IMR-90 (cell line): Measurements from ENCODE around the gene TENM4. TPM values are rescaled to one million over a fixed set of nuclear protein-coding genes. Genes with fewer than 3 reads are reported as not detected.
A peak's percentile ranks its signal among the peaks of the same experiment; 100 is the strongest.

Experiments
- ATAC-seq: fragments of 200-7000 bp; cut with Tn5 transposase; 2 replicates; pipeline ENCODE4 v1.9.1; 2020; ENCODE audit warnings: low read depth, mild to moderate bottlenecking, moderate library complexity
- BruUV-seq: library from RNA; stranded (reverse); fragments of 400-500 nt; replicated peaks from 2 replicates; lab custom pipeline; 2021; lab: Mats Ljungman, UMichigan
- CTCF ChIA-PET: fragments of 300-600 bp; formaldehyde crosslinking; extraction: SDS; loops from one replicate; lab custom pipeline; 2021; ENCODE audit warnings: antibody characterized with exemption; lab: Yijun Ruan, JAX
- POLR2A ChIA-PET: fragments of 300-600 bp; sonication (Branson Sonifier 250); formaldehyde crosslinking; loops from one replicate; lab custom pipeline; 2022; ENCODE audit warnings: antibody characterized with exemption; ENCODE audit not compliant: unreplicated experiment; lab: Charles Lee
- DNase-seq: peaks from one replicate; pipeline ENCODE4 v3.0.0; 2013
- H2AFZ ChIP-seq: replicated peaks from 2 replicates; pipeline ENCODE3; 2013; ENCODE audit warnings: low read length, mild to moderate bottlenecking; ENCODE audit not compliant: poor library complexity
- H2AK5ac ChIP-seq: 2 replicates; pipeline ENCODE4 v1.6.1; 2013; ENCODE audit warnings: low read depth, low read length, inconsistent platforms
- H2AK9ac ChIP-seq: replicated peaks from 2 replicates; pipeline ENCODE3; 2013; ENCODE audit warnings: mild to moderate bottlenecking, low read depth, low read length, moderate library complexity; ENCODE audit not compliant: poor library complexity
- H2BK120ac ChIP-seq: 2 replicates; pipeline ENCODE4 v1.6.1; 2013; ENCODE audit warnings: low read depth, low read length, inconsistent platforms
- H2BK15ac ChIP-seq: 3 replicates; pipeline ENCODE4 v1.6.1; 2013; ENCODE audit warnings: low read depth, low read length, inconsistent platforms
- H2BK20ac ChIP-seq: 2 replicates; pipeline ENCODE4 v1.6.1; 2013; ENCODE audit warnings: low read depth, mild to moderate bottlenecking, inconsistent platforms, low read length, moderate library complexity
- H2BK5ac ChIP-seq: 2 replicates; pipeline ENCODE4 v1.6.1; 2013; ENCODE audit warnings: mild to moderate bottlenecking, low read depth, low read length, inconsistent platforms; ENCODE audit not compliant: poor library complexity, severe bottlenecking
- H3K14ac ChIP-seq: replicated peaks from 2 replicates; pipeline ENCODE4 v1.6.1; 2013; ENCODE audit warnings: low read depth, low read length, inconsistent platforms
- H3K18ac ChIP-seq: 2 replicates; pipeline ENCODE4 v1.6.1; 2013; ENCODE audit warnings: low read depth, low read length, control low read depth
- H3K23ac ChIP-seq: 2 replicates; pipeline ENCODE4 v1.6.1; 2013; ENCODE audit warnings: low read depth, low read length, inconsistent platforms
- H3K27ac ChIP-seq: 2 replicates; pipeline ENCODE4 v1.5.1; 2013; ENCODE audit warnings: mild to moderate bottlenecking, control low read depth, low read length; ENCODE audit not compliant: insufficient read depth
- H3K27me3 ChIP-seq: 2 replicates; pipeline ENCODE4 v1.6.1; 2013; ENCODE audit warnings: low read length; ENCODE audit not compliant: control insufficient read depth, insufficient read depth
- H3K36me3 ChIP-seq: 2 replicates; pipeline ENCODE4 v1.6.1; 2013; ENCODE audit warnings: low read length, mixed read lengths; ENCODE audit not compliant: control insufficient read depth, insufficient read depth
- H3K4ac ChIP-seq: 2 replicates; pipeline ENCODE4 v1.6.1; 2013; ENCODE audit warnings: low read depth, low read length, inconsistent platforms
- H3K4me1 ChIP-seq: 2 replicates; pipeline ENCODE4 v1.6.1; 2013; ENCODE audit warnings: low read length, mixed read lengths; ENCODE audit not compliant: control insufficient read depth, insufficient read depth
- H3K4me2 ChIP-seq: 2 replicates; pipeline ENCODE4 v1.6.1; 2013; ENCODE audit warnings: low read depth, mild to moderate bottlenecking, control low read depth, low read length, moderate library complexity
- H3K4me3 ChIP-seq: 2 replicates; pipeline ENCODE4 v1.5.1; 2013; ENCODE audit warnings: low read depth, mild to moderate bottlenecking, control low read depth, low read length, moderate library complexity; ENCODE audit not compliant: insufficient read depth
- H3K56ac ChIP-seq: 2 replicates; pipeline ENCODE4 v1.6.1; 2013; ENCODE audit warnings: low read length, inconsistent platforms; ENCODE audit not compliant: insufficient read depth; ENCODE audit errors: extremely low read depth
- H3K79me1 ChIP-seq, 2 experiments: 2 replicates each; pipeline ENCODE4 v1.6.1; 2013; ENCODE audit warnings: low read length in 2 of 2, inconsistent platforms in 1 of 2, low read depth in 1 of 2
- H3K9ac ChIP-seq: 2 replicates; pipeline ENCODE4 v1.6.1; 2013; ENCODE audit warnings: low read depth, low read length, control low read depth
- H3K9me1 ChIP-seq: 2 replicates; pipeline ENCODE4 v1.6.1; 2013; ENCODE audit warnings: low read length, inconsistent platforms; ENCODE audit not compliant: insufficient read depth
- H3K9me3 ChIP-seq: 2 replicates; pipeline ENCODE4 v1.6.1; 2013; ENCODE audit warnings: low read length; ENCODE audit not compliant: control insufficient read depth, insufficient read depth
- H4K20me1 ChIP-seq: 2 replicates; pipeline ENCODE4 v1.6.1; 2013; ENCODE audit warnings: low read length, inconsistent platforms; ENCODE audit not compliant: insufficient read depth
- H4K5ac ChIP-seq: 2 replicates; pipeline ENCODE4 v1.6.1; 2013; ENCODE audit warnings: mild to moderate bottlenecking, low read depth, low read length, control low read depth
- H4K8ac ChIP-seq, 2 experiments: 2 replicates each; pipeline ENCODE4 v1.6.1; 2013; ENCODE audit warnings: low read depth in 2 of 2, low read length in 2 of 2, control low read depth in 1 of 2, inconsistent platforms in 1 of 2
- H4K91ac ChIP-seq: 2 replicates; pipeline ENCODE4 v1.6.1; 2013; ENCODE audit warnings: low read depth, low read length, inconsistent platforms; ENCODE audit not compliant: insufficient read depth
- ELK1 ChIP-seq: fragments of 150-350 bp; IDR thresholded peaks from 2 replicates; pipeline ENCODE4 v1.6.1; 2016; ENCODE audit warnings: low read depth, mild to moderate bottlenecking, low read length, moderate library complexity, borderline replicate concordance
- MAZ ChIP-seq: IDR thresholded peaks from 2 replicates; pipeline ENCODE4 v1.6.1; 2012; ENCODE audit warnings: low read depth, mild to moderate bottlenecking, low read length, improper control_type of control experiment, moderate library complexity, borderline replicate concordance
- RAD21 ChIP-seq: IDR thresholded peaks from 2 replicates; pipeline ENCODE4 v1.6.1; 2012; ENCODE audit warnings: low read length, improper control_type of control experiment
- WGBS, 2 experiments: methylation state at CpG; one replicate each; pipeline versions ENCODE4 v1.1.5 to v1.1.7; 2013; ENCODE audit warnings: missing lambda C conversion rate in 2 of 2; ENCODE audit not compliant: insufficient read length in 1 of 2; ENCODE audit errors: extremely low coverage in 2 of 2; 5-methylcytosine and 5-hydroxymethylcytosine counted together
- dilution Hi-C: fragments of 300-500 bp; cut with HindIII; formaldehyde crosslinking; loops from one replicate; pipeline ENCODE4 v1.14.3; 2018; ENCODE audit warnings: low sequenced_read_pairs; ENCODE audit not compliant: unreplicated experiment
- in situ Hi-C: fragments of 300-500 bp; cut with MboI; formaldehyde crosslinking; loops from 3 replicates; pipeline ENCODE4 v1.14.3; 2019; ENCODE audit warnings: low sequenced_read_pairs, inconsistent platforms, mixed read lengths
- intact Hi-C: fragments of 100-400 bp; cut with micrococcal nuclease; formaldehyde crosslinking; loops from 2 replicates; pipeline ENCODE4 v1.10.0; 2022
- polyA plus RNA-seq, 3 experiments: library from polyadenylated mRNA; depleted of rRNA; stranded (reverse); fragments of >200 nt; gene quantifications; 2 replicates each; pipeline ENCODE4 v1.2.3, GENCODE V29; 2012; ENCODE audit warnings: low replicate concordance in 1 of 3
- total RNA-seq: library from RNA; depleted of rRNA; stranded (reverse); fragments of >200 nt; gene quantifications from 2 replicates; pipeline ENCODE4 v1.2.3, GENCODE V29; 2012

TENM4 gene
- total and polyA plus RNA-seq, 2 of the 4 experiments (the other 2 are of a cell fraction) = 7.4 to 9.0 TPM

- H3K4ac ChIP-seq = no peak overlapping the region
- H4K91ac ChIP-seq = no peak overlapping the region
- 37% methylated on average over 2 of the region's 4 CpGs; no CpG with 5 or more reads in 1 of the 2 experiments for WGBS, 2 experiments
- no peak overlapping the region for H3K4me3 ChIP-seq
- no peak overlapping the region for H3K23ac ChIP-seq
- dilution Hi-C loops = no loop called here
- no peak overlapping the region for H2AFZ ChIP-seq
- no peak overlapping the region for H4K8ac ChIP-seq
- H3K79me1 ChIP-seq = no peaks in the 10 kb centered on the region
- H3K9ac ChIP-seq = no peak overlapping the region
- no peaks in the 10 kb centered on the region for H4K20me1 ChIP-seq
- H3K4me1 ChIP-seq = no peaks in the 10 kb centered on the region
- in situ Hi-C loops = no loop called here
- H2BK15ac ChIP-seq = no peak overlapping the region
- H3K14ac ChIP-seq = no peak overlapping the region
- H3K18ac ChIP-seq = no peak overlapping the region
- TF ChIP-seq RAD21 (peak; percentile 19; the same call in 1 of the 2 replicates), MAZ (no peak), ELK1 (no peak)
- peaks cover 9% of the 10 kb centered on the region for H3K9me3 ChIP-seq
- POLR2A ChIA-PET = no interaction called here
- no peak overlapping the region for H2BK120ac ChIP-seq
- H2BK20ac ChIP-seq = no peak overlapping the region
- intact Hi-C loops = no loop called here
- CTCF ChIA-PET = no interaction called here
- BruUV-seq = no TSS peak
- no peak overlapping the region for H2BK5ac ChIP-seq
- no peak overlapping the region for H2AK5ac ChIP-seq
- H3K9me1 ChIP-seq = no peaks in the 10 kb centered on the region
- ATAC-seq (no peak), DNase-seq (no peak)
- H3K36me3 ChIP-seq = no peaks in the 10 kb centered on the region
- no peak overlapping the region for H3K27ac ChIP-seq
- H3K27me3 ChIP-seq = peaks cover 2% of the 10 kb centered on the region
- no peak overlapping the region for H2AK9ac ChIP-seq
- no peak overlapping the region for H3K56ac ChIP-seq
- H4K5ac ChIP-seq = no peak overlapping the region
- H3K4me2 ChIP-seq = no peak overlapping the region
Observed at GRCh38 chr11:78630561-78631303, 810.1 kb downstream of the TENM4 start.
